Transverse colon (tissue), 4 donors: Measurements from ENCODE around the gene POLR2F.

ENCODE experiments used
- CTCF ChIP-seq, 5 experiments: fragments of 200-600 bp in 3 of 5; fragments of 450-650 bp in 2 of 5; sonication (generic) in 3 of 5; IDR thresholded peaks; 1 replicate in 2 of 5; 2 replicates in 3 of 5; pipeline ENCODE4 v1.5.1; 2016 to 2017; ENCODE audit warnings: antibody characterized with exemption in 5 of 5, inconsistent platforms in 3 of 5, mild to moderate bottlenecking in 2 of 5, moderate library complexity in 1 of 5
- POLR2AphosphoS5 ChIP-seq, 3 donors: sonication (generic); formaldehyde crosslinking; IDR thresholded peaks; one replicate each; pipeline ENCODE4 v1.6.1; 2016; ENCODE audit warnings: antibody characterized with exemption in 3 of 3

DNA sequence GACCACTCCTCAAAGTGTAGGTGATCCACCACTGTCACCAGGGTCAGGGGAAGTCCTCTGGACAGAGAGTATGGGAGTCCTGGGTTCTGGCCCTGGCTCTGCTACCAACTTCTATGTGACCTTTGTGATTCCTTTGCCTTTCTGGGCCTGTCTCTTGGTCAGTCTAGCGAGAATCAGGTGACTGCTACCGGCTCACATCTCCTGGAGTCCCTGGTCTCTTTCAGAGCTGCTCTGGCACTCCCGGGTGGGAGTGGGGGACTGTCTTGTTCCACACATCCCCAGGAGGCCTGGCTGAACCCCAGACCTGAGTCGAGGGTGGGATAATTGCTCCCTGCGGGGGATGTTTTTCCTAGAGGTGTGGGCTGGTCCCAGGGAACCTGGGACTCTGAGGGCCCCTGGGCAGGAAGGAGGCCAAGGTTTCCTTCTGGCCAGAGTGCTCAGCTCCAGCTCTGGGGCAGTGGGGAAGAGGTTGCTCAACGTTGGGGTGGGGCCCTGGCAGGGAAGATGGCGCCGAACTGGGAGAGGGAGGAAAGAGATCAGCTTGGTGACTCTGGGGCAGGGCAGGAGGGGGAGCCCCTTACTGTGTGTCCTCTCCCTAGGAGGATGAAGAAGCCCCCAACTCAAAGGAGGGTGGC lies 28.8 kb downstream of the POLR2F start:
- TF ChIP-seq POLR2AphosphoS5 (IDR thresholded peaks at IDR 0.05), result no peak
- no peak for TF ChIP-seq CTCF (IDR thresholded peaks at IDR 0.05)
